Bone marrow (tissue), 2 donors: ENCODE data around the gene RGPD3.

Experiments
- DNase-seq, 2 donors: peaks; one replicate each; lab custom pipeline; 2025; lab: John Stamatoyannopoulos, UW

The RGPD3 gene

DNA sequence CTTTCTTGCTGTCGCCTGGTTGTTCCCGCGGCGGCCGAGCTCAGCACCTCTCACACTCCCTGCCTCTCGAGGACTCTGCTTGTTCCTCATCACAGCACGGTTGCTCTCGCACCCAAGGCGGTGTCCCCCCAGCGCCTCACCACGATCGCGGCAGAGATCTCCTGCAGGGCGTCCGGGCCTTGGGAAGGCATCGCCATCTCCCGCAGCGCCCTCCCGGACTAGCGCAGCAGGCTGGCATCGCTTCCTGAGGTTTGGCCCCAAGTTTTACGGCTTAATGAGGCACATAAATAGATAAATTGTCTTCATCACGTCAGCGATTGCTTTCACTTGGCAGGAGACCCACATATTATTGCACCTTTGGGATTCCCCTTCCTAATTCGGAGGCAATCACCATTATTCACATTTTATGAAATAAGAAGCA, 125.4 kb downstream of the RGPD3 start:
- DNase-seq: no peak

DNA sequence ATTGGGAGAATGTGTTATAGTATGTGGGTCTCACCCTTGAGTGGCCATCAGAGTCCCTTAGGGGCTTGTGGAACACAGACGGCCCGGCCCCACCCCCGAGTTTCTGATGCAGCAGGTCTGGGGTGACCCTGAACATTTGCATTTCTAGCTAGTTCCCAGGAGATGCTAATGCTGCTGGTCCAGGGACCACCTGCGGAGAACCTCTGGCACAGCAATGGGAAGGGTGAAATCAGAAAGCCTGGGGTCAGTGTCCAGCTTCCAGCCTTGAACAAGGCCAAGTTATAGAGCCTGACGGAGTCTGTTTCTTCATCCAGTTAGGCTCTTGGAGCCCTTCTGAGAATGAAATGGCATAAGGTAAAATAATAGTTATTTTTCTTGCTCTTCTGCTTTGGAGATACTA, 126.5 kb downstream of the RGPD3 start:
- DNase-seq: no peak
